ENCODE measurements around the gene REST.
"Not testable (repeated sequence)": the region's sequence is repeated elsewhere in the genome, so short reads cannot be mapped to it uniquely, and the experiment has no call there.

REST gene

DNA sequence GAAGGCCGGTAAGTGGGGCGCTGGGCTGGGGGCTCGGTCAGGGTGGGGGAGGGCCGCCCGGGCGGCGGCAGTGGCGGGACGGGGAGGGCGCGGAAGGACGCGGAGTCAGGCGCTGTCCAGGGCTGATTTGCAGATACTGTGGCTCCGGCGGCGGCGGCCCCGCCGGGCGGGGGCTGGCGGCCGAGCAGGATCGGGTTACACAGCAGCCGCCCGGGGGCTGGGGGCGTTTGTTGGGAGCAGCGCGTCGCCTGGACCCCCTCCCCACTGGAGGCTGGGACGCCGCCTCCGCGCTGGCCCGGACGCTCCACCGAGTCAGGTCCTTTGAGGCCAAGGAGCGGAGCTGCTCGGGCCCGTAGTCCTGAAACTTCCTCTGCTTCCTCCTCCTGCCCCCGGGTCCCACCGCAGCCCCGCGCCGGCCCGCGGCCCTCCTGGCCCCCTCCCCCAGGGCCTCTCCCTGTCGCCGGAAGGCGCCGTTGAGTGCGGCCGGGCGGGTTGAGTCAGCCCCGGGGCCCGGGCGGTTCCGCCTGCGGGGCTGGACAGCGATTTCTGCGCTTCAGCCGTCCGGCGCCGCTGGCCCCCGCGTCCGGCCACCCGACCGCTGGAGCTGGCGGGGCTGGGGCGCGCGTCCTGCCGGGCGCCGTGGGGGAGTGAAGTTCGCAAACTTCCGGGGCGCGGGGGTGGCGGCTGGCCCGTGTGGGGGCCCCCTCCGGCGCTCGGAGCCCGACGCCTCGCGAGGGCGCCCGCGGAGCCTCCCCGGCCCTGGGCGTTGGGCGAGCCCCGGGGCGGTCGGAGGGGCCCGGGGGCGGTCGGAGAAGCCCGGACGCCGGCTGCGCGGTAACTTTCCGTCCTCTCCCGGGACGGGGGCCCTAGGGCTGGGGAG lies 746 bp downstream of the REST start:
- peak; percentile 13 for DNase-seq (ENCODE audit: low spot score)

DNA sequence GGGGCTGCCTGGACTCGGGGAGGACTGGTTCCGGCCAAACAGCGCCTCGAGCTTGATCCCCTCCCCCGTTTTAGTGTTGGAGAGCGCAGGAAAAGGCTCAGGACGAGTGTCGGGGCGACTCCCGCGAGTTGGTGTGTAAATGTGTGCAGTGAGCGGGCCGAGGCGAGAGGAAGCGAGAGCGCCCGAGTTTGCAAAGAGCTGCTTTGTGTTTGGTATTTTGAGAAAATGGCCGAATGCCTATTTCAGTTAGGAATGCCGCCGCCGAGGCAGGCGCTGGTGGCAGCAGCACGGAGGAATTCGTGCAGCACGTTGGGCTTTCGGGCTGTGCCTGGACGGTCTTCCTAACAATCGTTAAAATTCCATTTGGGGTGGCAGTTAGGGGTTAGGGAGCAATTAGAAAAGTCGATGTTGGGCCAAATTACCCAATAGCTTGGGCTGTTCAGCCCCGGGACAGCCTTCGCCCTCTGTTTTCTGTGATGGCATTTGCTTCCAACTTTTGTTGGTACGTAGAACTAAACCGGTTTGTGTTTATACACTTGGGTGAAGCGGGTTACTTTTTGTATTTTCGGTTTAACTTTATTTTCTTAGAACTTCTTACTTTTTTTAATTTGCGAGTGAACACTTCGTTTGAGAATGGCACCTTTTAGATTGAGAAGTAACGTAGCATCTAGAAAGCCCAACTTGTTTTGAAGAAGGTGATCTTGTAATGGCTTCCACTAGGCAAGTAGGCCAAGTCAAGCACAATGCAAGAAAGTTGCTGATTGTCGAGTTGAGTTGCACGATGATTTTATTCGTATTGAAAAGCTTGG lies 1.6 kb downstream of the REST start:
- peak; percentile 59 for DNase-seq (ENCODE audit: low spot score)

DNA sequence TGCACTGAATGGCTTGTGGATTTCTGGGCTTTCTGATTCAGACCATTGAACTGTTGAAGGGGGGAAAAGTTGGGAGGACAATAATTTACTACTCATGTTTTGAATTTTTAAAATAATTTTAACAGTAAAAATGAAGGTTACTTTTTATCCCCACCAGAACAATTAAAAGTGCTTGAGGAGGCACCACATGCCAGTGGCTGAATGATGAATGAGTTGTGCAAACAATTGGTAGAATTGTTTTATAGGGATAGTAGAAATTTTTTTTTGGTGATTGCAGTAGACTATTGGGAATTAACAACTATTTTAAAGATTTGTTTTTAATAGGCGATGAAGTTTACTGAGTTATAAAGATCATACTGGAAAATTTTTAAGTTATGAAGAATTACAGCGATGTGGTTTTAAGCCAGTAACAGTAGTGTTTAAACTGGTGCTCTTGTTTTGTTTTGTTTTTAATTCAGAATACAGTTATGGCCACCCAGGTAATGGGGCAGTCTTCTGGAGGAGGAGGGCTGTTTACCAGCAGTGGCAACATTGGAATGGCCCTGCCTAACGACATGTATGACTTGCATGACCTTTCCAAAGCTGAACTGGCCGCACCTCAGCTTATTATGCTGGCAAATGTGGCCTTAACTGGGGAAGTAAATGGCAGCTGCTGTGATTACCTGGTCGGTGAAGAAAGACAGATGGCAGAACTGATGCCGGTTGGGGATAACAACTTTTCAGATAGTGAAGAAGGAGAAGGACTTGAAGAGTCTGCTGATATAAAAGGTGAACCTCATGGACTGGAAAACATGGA lies 2.7 kb downstream of the REST start:
- DNase-seq (ENCODE audit: low spot score): no peak

DNA sequence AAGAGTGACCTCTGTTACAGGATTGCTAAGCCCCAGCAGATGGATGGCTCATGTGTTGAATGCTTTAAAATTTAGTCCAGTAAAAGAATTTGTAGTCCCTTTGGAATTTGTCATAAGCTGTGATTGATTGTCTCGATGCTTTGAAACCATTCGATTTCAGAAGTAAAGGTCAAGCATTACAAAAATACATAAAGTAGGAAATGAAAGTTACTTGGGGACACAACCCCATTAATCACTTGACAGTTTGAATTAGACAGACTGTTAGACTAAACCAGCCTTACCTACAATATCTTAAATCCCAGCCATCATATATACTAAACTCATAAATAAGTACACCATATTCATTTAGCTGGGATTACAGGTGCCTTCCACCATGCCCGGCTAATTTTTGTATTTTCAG lies 6.6 kb downstream of the REST start:
- DNase-seq (ENCODE audit: low spot score): no peak

DNA sequence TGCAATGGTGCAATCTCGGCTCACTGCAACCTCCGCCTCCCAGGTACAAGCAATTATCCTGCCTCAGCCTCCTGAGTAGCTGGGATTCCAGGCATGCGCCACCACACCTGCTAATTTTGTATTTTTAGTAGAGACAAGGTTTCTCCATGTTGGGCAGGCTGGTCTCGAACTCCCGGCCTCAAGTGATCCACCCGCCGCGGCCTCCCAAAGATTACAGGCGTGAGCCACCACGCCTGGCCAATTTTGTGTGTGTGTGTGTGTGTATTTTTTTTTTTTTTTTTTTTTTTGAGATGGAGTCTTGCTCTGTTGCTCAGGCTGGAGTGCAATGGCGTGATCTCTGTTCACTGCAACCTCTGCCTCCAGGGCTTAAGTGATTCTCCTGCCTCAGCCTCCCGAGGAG lies 7.3 kb downstream of the REST start:
- DNase-seq (ENCODE audit: low spot score): not testable (repeated sequence)

DNA sequence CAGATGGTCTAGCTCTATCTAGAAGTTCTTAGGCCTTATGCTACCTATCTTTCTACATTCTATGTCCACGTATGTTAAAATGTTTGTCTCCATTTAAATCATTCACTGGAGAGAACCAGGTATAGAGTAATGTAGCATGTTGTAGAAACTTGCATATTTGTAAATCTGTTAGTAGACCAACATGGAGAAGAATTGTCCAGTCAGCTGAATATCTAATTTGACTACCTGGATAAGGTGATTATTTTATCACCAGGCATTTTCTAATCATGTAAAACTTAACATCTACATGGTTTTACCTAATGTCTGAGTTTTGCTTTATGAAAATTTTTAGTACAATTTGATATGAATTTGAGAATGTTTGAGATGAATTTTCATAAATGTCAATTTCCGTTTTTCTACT lies 19.5 kb downstream of the REST start:
- DNase-seq (ENCODE audit: low spot score): no peak

DNA sequence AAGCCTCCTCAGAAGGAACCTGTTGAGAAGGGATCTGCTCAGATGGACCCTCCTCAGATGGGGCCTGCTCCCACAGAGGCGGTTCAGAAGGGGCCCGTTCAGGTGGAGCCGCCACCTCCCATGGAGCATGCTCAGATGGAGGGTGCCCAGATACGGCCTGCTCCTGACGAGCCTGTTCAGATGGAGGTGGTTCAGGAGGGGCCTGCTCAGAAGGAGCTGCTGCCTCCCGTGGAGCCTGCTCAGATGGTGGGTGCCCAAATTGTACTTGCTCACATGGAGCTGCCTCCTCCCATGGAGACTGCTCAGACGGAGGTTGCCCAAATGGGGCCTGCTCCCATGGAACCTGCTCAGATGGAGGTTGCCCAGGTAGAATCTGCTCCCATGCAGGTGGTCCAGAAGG lies 22.9 kb downstream of the REST start:
- no peak for DNase-seq (ENCODE audit: low spot score)

DNA sequence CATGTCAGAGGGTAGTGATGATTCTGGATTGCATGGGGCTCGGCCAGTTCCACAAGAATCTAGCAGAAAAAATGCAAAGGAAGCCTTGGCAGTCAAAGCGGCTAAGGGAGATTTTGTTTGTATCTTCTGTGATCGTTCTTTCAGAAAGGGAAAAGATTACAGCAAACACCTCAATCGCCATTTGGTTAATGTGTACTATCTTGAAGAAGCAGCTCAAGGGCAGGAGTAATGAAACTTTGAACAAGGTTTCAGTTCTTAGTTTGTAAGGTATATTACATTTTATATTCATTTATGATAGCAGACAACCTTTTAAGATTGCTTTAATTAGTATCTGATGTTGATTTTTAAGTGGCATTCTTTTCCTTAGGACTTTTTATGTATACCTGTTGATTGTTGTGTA lies 24.2 kb downstream of the REST start:
- no peak for DNase-seq (ENCODE audit: low spot score)

DNA sequence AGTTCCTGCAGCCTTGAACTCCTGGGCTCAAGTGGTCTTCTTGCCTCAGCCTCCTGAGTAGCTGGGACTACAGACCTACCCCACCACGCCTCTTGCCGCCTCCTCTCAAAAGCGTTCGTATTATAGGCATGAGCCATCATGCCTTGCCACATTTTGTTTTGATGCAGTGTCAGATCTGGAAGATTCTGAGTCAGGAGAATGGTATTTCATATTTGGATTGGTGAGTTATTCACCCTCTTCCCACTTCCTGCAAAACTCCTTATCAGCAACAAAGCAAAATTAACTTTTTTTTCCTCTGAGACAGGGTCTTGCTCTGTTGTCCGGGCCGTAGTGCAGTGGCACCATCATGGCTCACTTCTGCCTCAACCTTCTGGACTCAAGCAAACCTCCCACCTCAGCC lies 29.6 kb downstream of the REST start:
- DNase-seq (ENCODE audit: low spot score): no peak

DNA sequence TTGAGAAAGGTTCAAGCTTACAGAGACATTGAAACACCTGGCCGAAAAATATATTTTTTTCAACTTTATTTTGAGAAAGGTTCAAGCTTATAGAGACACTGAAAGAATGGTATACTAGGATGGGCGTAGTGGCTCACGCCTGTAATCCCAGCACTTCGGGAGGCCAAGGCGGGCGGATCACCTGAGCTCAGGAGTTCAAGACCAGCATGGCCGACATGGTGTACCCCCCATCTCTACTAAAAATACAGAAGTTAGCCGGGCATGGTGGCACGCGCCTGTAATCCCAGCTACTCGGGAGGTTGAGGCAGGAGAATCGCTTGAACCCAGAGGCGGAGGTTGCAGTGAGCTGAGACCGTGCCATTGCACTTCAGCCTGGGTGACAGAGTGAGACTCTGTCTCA lies 32.1 kb downstream of the REST start:
- DNase-seq (ENCODE audit: low spot score): not testable (repeated sequence)

DNA sequence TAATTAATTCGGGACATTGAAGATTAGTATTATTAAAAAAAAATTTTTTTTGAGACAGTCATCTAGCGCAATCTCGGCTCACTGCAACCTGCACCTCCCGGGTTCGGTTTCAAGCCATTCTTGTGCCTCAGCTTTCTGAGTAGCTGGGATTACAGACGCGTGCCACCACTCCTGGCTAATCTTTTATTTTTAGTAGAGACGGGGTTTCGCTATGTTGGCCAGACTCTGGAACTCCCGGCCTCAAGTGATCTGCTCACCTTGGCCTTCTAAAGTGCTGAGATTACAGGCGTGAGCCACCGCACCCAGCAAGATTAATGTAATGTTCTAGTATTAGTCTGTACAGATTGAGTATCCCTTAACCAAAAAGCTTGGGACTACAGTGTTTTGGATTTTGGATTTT lies 32.7 kb downstream of the REST start:
- DNase-seq (ENCODE audit: low spot score): no peak

DNA sequence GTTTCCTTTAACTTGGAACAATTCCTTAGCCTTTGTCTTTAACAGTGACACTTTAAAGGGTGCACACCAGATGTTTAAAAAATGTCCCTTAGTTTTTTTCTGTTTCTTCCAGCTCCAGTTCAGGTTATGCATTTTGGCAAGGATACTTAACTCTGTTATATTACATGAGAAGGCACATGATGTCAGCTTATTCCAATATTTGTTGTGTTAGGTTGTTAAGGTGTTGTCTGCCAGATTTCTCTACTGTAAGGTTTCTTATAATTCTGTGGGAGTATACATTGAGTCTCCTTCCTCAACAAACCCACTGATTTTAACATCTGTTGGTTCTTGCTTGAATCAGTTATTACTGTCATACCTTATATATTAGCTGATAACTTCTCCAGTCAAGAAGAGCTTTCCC lies 33.3 kb downstream of the REST start:
- DNase-seq (ENCODE audit: low spot score): no peak

DNA sequence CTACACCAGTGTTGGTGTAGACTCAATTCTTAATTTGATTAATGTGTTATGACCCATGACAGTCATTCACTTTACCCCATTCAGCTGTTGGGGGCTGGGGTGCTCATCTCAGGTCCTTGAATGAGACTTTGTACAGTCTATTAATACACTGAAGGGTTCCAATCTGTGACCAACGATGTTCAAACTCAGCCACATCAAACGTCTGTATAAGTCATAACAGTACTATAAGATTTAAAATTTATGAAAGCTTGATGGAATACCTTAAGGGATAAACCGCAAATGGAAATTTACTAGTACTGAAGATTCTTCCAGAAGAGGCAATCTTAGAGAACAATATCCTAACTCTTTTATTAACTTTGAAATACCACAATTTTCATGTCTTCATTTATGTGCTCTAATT lies 33.7 kb downstream of the REST start:
- no peak for DNase-seq (ENCODE audit: low spot score)

DNA sequence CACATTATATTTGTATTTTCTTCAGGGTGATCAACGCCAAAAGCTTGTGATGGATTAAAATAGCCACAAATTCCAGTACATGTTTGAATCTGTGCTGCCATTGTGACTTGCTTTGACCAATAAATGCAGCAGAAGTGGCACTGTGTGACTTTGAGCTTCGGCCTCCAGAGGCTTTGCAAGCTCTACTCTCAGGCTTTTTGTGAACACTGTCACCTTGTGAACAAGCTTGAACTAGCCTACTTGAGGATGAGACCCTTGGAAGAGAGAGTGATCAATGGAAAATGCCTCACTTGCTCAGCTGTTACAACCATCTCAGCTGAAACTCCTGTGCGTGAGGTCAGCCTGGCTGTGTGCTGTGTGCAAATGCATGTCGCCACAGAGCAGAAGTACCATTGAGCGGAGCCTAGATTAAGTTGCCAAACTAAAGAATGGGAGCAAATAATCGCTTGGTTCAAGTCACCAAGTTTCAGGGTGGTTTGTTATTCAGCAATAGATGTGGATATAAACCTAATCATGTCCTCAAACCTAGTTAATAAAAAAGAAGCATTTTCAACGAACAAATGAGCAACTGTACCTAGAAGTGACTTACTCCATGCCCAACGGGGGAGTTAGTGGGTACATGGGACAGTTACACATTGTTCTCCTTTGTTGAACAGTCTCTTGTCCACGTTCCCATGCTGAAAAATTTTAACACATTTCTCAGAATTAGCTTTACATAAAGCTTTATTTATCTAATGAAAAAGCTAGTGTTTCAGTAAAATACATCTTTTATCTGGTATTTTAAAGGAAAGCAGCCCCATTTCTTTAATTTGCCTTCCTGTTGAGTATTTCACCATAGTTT lies 46.2 kb downstream of the REST start:
- peak; percentile 63 for DNase-seq (ENCODE audit: low spot score)

DNA sequence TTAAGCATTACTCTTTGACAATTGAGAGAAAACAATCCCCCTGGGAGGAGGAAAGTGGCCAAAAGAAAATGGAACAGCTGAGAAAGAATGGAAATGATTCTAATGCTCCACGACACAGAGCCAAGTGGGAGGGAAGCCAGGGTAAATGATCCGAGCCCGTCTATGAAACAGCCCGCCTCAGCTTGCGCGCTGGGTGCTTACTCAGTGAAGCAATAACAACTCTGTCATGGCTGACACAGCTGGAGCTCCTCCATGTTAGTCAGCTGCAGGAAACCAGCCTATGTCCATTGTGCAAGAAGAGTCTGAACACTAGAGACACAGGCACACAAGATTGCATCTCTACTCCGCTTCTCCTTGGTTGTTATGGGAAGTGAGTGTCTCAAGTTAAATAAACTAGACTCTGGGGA lies 50.4 kb downstream of the REST start:
- DNase-seq (ENCODE audit: low spot score): peak; percentile 65

DNA sequence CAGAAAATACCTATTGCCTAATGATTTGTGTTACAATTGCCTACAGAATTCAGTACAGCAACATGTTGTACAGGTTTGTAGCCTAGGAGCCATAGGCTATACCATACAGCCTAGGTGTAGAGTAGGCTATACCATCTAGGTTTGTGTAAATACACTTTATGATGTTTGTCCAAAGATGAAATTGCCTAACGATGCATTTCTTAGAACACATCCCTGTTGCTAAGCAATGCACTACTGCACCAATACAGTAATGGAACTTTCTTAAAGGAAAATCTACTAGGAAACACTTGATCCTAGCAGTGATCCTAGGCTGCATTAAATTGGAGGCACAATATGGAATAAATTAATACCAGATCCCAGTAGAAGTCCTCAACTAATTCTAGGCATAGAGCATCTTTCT lies 51.4 kb downstream of the REST start:
- no peak for DNase-seq (ENCODE audit: low spot score)

DNA sequence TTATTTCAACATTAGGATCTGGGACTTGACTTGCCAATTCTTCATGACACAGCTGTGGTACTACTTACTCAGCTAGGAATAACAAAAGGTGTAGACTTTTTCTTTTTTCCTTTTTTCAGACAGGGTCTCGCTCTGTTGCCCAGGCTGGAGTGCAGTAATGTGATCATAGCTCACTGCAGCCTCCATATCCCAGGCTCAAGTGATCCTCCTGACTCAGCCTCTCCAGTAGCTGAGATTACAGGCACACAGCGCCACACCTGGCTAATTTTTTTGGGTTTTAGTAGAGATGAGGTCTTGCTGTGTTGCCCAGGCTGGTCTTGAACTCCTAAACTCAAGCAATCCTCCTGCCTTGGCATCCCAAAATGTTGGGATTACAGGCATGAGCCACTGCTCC lies 53.4 kb downstream of the REST start:
- DNase-seq (ENCODE audit: low spot score): no peak

DNA sequence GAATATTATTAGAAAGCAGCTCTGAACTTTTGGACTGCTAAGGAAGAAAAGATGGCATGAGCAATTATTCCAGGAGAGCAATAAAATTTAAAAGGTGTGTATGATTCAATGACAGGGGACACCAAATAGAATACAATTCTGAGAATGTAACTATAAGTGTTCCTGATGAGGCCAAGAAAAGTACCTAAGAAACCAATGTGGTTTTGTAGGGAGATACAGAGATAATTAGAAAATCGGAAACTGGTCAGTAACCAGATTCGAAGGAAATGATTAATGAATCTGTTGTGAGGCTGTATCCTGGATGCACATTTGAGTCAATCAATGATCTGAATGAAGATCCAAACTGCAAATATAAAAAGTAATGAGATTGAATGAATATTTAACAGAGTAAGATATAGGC lies 63.7 kb downstream of the REST start:
- DNase-seq (ENCODE audit: low spot score): no peak

DNA sequence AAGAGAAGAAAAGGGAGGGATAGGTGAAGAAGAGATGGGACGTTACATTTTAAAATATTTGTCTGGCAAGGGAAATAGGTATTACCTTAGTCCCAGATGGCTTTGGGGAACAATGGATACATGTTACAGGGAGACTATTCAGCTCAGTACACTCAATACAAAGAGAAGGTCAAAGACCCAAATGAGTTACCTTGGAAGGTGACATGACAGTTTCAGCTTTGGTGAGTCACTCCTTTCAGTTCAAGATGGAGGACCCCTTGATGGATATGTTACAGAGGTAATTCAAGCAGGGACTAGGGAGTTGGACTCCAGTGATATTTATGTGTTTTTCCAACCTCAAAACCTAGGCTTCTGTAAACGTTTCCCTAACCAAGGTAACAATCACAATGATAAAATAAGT lies 64.7 kb downstream of the REST start:
- DNase-seq (ENCODE audit: low spot score): no peak

DNA sequence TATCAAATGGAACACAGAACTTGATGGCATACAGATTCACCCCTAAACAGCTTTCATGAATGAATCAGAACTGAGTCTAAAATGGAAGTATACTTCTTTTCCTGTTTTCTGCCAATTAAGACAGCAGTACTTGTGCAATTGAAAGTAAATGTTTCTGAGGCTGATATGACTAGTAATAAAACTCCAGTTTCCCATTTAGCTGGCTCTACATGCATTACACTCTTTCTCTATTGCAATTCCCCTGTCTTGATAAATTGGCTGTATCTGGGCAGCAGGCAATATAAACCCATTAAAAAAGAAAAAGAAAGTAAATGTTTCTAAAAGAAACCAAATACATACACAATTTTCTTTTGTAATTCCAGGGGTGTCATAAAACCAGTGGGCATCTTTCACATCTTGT lies 65.1 kb downstream of the REST start:
- DNase-seq (ENCODE audit: low spot score): no peak

DNA sequence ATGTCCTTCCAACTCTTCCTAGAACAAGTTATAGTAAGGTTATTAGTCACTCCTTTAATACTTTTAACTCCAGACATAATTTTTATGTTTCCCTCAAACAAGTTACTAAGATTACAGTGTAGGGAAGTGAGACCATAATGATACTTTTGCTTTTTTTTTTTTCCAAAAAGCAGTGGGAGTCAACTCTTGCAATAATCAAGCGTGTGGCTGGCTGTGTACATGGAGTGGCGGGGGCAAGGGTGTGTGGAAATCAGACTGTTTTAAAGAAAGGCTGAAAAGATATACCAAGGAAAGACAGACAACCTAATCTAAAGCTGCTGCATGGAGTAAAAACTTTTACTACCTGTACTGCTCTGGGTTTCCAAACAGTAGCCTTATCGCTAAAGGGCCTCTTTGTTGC lies 65.6 kb downstream of the REST start:
- no peak for DNase-seq (ENCODE audit: low spot score)

All from Ammon's horn (tissue), 1 donor.